WERI-Rb-1 (cell line): ENCODE data around the gene CAMK2G.

Experiments used
- DNase-seq: peaks from one replicate; pipeline ENCODE4 v3.0.0-alpha.2; 2020
- H3K27ac ChIP-seq: fragments of 250-450 bp; sonication (Bioruptor Pico); 2 replicates; pipeline ENCODE4 v1.5.1; 2020; ENCODE audit warnings: mild to moderate bottlenecking, moderate library complexity
- H3K27me3 ChIP-seq: fragments of 250-450 bp; sonication (Bioruptor Pico); 2 replicates; pipeline ENCODE4 v1.5.1; 2021; ENCODE audit warnings: mild to moderate bottlenecking, low read depth, moderate library complexity; ENCODE audit not compliant: insufficient read depth, severe bottlenecking
- H3K36me3 ChIP-seq: fragments of 250-450 bp; sonication (Bioruptor Pico); 2 replicates; pipeline ENCODE4 v1.5.1; 2020; ENCODE audit warnings: mild to moderate bottlenecking, moderate library complexity
- H3K4me3 ChIP-seq: 2 replicates; pipeline ENCODE4 v1.5.1; 2011; ENCODE audit warnings: low read depth, mild to moderate bottlenecking, control low read depth, low read length
- H3K9me3 ChIP-seq: fragments of 250-450 bp; sonication (Bioruptor Pico); 2 replicates; pipeline ENCODE4 v1.5.1; 2021; ENCODE audit warnings: mild to moderate bottlenecking, moderate library complexity; ENCODE audit not compliant: severe bottlenecking
- TF ChIP-seq, protein P1 (sequence below): IDR thresholded peaks from 2 replicates; pipeline ENCODE4 v1.5.1; 2011; ENCODE audit warnings: low read depth, mild to moderate bottlenecking, control low read depth, inconsistent platforms, low read length

The CAMK2G gene

DNA sequence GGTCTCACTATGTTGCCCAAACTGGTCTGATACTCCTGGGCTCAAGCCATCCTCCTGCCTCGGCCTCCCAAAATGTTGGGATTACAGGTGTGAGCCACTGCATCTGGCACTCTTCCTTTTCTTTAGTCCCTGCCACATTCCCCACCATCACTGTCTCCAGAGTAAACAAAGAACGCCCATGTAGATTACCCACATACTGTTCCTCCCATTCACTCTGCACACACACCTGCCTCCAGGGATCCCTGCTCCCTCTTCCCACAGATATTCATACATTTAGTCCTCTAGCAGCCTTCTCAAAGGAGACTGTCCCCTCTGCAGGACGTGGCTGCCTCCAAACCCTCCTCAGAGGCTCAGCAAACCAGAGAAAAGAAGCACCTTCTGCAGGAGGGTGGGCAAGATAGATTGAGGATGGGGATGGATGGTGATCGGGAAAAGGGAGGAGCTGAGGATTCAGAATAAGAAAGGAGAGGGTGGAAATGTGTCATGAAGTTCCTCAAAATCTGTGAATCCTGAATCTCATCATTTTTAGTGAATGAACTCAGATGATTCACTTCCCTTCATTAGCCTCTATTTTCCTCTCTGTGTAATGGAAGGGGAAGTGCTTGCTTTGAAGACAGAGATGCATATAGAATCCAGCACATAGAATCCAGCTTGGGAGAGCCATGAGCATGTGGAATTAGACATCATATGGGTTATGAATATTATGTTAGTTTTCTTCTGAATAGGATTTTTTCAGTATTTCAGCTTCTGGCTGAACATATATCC lies 31.1 kb upstream of the CAMK2G start:
- TF ChIP-seq, protein P1, sequence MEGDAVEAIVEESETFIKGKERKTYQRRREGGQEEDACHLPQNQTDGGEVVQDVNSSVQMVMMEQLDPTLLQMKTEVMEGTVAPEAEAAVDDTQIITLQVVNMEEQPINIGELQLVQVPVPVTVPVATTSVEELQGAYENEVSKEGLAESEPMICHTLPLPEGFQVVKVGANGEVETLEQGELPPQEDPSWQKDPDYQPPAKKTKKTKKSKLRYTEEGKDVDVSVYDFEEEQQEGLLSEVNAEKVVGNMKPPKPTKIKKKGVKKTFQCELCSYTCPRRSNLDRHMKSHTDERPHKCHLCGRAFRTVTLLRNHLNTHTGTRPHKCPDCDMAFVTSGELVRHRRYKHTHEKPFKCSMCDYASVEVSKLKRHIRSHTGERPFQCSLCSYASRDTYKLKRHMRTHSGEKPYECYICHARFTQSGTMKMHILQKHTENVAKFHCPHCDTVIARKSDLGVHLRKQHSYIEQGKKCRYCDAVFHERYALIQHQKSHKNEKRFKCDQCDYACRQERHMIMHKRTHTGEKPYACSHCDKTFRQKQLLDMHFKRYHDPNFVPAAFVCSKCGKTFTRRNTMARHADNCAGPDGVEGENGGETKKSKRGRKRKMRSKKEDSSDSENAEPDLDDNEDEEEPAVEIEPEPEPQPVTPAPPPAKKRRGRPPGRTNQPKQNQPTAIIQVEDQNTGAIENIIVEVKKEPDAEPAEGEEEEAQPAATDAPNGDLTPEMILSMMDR, result no peak
- Histone ChIP-seq H3K27me3 (no peaks in the 10 kb centered on the region), H3K27ac (no peak overlapping the region), H3K4me3 (no peak overlapping the region), H3K9me3 (no peaks in the 10 kb centered on the region), H3K36me3 (no peaks in the 10 kb centered on the region)
- DNase-seq, result no peak

DNA sequence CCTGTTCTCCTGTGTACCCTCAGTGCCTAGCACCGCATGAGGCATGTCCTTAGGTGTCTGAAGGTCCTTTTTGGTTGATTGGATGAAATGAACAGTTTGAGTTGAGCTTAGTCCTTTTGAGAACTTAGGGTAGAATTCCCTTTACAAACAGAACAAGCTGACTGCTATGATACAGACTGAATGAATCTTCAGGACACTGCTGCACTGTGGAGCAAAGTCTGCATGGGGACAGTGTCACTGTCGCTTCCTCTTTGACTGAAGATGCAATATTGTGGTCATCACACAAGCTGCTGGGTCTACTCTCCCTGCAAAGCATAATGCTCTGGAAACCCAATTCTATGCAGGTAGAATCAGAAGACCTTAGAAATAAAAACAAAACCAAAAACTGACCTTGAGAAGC lies 28.0 kb upstream of the CAMK2G start:
- TF ChIP-seq, protein P1, result no peak
- DNase-seq, result no peak
- Histone ChIP-seq H3K27me3 (no peaks in the 10 kb centered on the region), H3K36me3 (no peaks in the 10 kb centered on the region), H3K9me3 (no peaks in the 10 kb centered on the region), H3K4me3 (no peak overlapping the region), H3K27ac (no peak overlapping the region)

DNA sequence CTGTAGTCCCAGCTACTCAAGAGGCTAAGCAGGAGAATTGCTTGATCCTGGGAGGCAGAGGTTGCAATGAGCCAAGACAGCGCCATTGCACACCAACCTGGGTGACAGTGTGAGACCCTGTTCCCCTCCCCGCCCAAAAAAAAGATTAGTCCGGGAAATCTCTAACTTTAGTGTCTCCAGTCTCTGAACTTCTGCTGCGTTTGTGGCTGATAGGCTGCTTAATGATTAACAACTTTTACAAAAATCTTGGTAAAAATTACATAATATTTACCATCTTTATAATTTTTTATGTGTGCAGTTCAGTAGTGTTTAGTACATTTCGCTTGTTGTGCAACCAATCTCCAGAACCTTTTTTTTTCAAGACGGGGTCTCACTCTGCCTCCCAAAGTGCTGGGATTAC lies 26.9 kb upstream of the CAMK2G start:
- no peaks in the 10 kb centered on the region for H3K9me3 ChIP-seq
- no peak overlapping the region for H3K4me3 ChIP-seq
- TF ChIP-seq, protein P1, result no peak
- H3K36me3 ChIP-seq, result no peaks in the 10 kb centered on the region
- no peak overlapping the region for H3K27ac ChIP-seq
- H3K27me3 ChIP-seq, result no peaks in the 10 kb centered on the region
- DNase-seq, result no peak

DNA sequence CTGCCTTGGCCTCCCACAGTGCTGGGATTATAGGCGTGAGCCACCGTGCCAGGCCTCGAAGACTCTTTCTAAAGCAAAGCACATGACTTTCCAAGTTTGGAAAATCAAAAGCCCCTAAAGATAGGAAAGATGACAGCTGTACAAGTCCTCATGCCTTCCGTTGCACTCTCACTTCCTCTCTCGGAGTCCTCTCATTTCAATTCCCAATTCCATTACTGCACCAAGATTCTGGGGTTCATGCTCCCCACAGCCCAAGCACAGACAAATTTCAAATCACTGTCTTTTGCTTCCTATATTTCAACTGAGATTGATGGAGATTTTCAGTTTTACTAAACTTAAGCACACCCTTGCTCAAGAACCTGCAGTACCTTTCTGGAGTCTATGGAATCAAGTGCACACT lies 25.7 kb upstream of the CAMK2G start:
- H3K27ac ChIP-seq, result no peak overlapping the region
- no peaks in the 10 kb centered on the region for H3K27me3 ChIP-seq
- no peak for DNase-seq
- TF ChIP-seq, protein P1, result no peak
- H3K4me3 ChIP-seq, result no peak overlapping the region
- H3K36me3 ChIP-seq, result no peaks in the 10 kb centered on the region
- no peaks in the 10 kb centered on the region for H3K9me3 ChIP-seq

DNA sequence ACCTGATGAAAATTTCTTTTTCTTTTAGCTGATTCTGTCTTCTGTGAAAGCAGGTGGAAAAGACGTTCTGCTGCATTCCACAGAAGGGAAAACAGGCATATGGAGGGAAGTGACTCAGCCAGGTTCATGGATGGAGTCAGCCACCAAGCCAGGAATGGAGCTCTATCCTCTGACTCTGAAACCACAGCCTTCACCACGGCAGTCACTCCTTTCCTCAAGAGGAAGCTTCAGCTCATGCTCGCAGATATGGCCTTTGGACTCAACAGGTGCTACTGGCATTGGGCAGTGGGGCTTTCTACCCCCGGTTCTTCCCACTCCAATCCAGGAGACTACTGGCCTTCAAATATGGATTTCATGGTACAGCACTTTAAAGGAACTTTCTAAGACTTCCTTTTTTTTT lies 25.1 kb upstream of the CAMK2G start:
- H3K36me3 ChIP-seq, result no peaks in the 10 kb centered on the region
- no peak for DNase-seq
- H3K27me3 ChIP-seq, result no peaks in the 10 kb centered on the region
- H3K27ac ChIP-seq, result no peak overlapping the region
- H3K9me3 ChIP-seq, result no peaks in the 10 kb centered on the region
- TF ChIP-seq, protein P1, result no peak
- no peak overlapping the region for H3K4me3 ChIP-seq

DNA sequence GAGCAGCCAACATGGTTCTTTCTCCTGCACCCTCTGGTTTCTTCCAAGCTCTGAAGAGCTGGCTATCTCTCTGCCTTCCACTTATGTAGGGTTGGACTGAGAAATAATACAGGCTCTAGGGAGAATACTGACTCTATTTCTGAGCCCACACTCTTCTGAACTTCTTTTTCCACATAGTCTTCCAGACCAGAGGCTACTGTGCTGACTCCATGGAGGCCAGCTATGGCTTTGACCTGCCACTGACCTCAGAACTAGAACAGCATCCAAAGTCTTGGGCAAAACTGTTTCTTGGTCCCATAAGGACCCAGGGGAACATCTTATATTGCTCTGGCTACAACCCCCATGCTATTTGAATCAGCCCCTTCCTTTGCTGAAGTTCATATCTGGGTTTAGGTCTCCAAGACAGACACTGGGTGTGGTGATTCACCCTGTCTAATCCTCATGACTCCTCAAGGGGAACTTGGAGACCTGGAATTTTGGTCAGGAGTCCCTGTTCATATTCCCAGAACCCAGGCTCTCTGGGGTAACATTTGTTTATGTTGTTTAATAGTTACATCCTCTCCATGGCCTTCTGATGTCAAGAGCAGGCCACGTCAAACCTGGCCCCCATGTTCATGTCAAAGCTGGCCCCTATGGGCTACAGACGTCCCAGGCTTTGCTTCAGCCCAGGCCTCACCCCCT lies 24.5 kb upstream of the CAMK2G start:
- H3K4me3 ChIP-seq, result no peak overlapping the region
- TF ChIP-seq, protein P1, result no peak
- no peak overlapping the region for H3K27ac ChIP-seq
- no peaks in the 10 kb centered on the region for H3K27me3 ChIP-seq
- DNase-seq, result no peak
- H3K9me3 ChIP-seq, result no peaks in the 10 kb centered on the region
- H3K36me3 ChIP-seq, result no peaks in the 10 kb centered on the region
